ENCODE data around the gene OR5B21.

Gene OR5B21

GRCh38 chr11:58465690-58466089 lies 42.2 kb downstream of the OR5B21 start:
- TF ChIP-seq ZC3H10 (CRISPR knock-in tag; IDR thresholded peaks at IDR 0.05), result no peak
- TF ChIP-seq, protein P1, sequence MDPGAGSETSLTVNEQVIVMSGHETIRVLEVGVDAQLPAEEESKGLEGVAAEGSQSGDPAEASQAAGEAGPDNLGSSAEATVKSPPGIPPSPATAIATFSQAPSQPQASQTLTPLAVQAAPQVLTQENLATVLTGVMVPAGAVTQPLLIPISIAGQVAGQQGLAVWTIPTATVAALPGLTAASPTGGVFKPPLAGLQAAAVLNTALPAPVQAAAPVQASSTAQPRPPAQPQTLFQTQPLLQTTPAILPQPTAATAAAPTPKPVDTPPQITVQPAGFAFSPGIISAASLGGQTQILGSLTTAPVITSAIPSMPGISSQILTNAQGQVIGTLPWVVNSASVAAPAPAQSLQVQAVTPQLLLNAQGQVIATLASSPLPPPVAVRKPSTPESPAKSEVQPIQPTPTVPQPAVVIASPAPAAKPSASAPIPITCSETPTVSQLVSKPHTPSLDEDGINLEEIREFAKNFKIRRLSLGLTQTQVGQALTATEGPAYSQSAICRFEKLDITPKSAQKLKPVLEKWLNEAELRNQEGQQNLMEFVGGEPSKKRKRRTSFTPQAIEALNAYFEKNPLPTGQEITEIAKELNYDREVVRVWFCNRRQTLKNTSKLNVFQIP (CRISPR knock-in tag; IDR thresholded peaks at IDR 0.05; ENCODE audit: borderline replicate concordance, low read depth), result no peak
- no peak for TF ChIP-seq TCF4 (CRISPR knock-in tag; IDR thresholded peaks at IDR 0.05; ENCODE audit: borderline replicate concordance)
- TF ChIP-seq ZFP30 (CRISPR knock-in tag; IDR thresholded peaks at IDR 0.05), result no peak
- no peak for TF ChIP-seq ARNTL (CRISPR knock-in tag; IDR thresholded peaks at IDR 0.05; ENCODE audit: borderline replicate concordance, low read depth)
- ATAC-seq, result no peak
